HG02610 (cell line): ENCODE results near the gene PLCG1.
A peak's percentile ranks its signal among the peaks of the same experiment; 100 is the strongest.
"Not testable (repeated sequence)": the region's sequence is repeated elsewhere in the genome, so short reads cannot be mapped to it uniquely, and the experiment has no call there.

Source experiments
- ATAC-seq: cut with Tn5 transposase; IDR thresholded peaks from one replicate; pipeline ENCODE4 v1.9.1; 2021; ENCODE audit warnings: mild to moderate bottlenecking, moderate library complexity; ENCODE audit not compliant: unreplicated experiment

The PLCG1 gene

DNA sequence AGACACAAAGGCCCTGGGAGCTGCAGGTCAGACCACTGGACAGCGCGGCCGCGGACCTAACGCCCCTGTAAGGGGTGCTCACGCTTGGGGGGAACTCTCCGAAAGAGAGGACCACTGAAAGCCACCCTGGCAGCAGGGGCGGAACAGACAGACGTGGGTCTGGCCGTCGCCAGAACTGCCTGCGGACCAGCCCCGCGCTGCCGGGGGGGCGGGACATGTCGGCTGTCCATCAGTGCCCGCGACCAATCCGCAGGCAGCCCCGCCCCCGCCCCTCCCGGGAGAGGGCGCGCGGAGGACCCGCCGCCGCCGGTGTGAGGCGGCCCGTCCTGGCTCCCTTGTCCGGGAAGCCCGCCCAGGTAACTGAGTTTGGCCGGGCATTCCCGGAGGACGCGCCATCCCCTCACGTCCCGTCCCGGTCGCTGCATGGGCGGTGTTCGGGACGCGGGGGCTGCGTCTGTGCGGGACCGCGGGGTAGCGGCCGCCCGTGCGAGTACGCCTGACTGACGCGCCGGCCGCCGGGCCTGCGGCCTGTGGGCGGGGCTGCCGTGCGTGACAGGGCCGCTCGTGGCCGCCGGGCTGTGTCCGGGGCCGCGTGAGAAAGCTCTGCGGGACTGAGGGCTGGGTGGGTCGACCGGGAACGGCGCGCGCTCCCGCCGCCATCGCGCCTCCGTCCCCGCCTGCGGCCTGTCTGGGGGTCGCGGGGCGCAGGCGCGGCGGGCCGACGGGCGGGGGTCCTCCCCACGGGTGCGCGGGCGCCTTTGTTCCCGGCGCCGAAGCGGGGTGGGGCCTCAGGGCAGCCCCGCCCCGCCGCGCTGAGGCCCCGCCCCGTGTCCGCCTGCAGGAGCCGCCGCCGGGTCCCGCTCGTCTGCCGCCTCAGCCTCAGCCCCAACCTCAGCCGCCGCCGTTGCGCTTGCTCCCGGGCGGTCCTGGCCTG is at the start of gene PLCG1:
Gene PLCG1, plus strand, starts transcription at position 864 of the 934 bp plus-strand sequence. CDS start 99 bp downstream, outside the sequence.
- peak; percentile 58 for ATAC-seq

DNA sequence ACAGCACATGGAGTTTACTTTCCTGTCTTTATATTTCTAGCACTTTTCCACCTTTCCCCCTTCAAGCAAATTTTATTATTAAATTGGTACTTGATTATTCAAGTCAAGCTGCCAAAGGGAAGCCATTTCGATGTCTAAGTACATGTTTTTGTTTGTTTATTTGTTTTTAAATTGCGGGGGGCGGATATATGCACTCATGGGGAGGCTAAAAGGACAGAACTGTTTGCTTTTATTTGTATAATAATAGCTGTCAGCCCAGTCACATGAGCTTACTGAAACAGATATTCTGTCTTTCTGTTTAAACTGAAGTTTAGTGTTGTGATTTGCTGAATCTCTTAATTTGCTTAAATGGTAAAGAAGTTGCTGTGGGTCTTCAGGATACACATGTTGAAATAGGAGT is 49.6 kb upstream of the PLCG1 start:
- ATAC-seq: no peak

DNA sequence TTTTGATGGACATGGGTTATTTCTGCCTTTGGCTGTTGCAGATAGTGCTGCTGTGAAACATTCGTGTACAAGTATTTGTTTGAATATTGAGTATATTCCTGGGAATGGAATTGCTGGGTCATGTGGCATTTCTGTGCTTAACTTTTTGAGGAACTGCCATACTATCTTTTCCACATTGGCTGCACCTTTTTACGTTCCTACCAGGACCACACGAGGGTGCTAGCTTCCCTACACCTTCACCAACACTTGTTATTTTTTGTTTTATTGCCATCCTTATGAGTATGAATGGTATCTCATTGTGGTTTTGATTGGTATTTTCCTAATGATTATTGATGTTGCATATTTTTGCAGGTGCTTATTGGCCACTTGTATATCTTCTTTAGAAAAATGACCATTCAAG is 47.8 kb upstream of the PLCG1 start:
- no peak for ATAC-seq

- no peak for ATAC-seq
Observed at GRCh38 chr20:41091927-41092326, 45.4 kb upstream of the PLCG1 start.

- no peak for ATAC-seq
Observed at GRCh38 chr20:41094353-41095055, 42.8 kb upstream of the PLCG1 start.

DNA sequence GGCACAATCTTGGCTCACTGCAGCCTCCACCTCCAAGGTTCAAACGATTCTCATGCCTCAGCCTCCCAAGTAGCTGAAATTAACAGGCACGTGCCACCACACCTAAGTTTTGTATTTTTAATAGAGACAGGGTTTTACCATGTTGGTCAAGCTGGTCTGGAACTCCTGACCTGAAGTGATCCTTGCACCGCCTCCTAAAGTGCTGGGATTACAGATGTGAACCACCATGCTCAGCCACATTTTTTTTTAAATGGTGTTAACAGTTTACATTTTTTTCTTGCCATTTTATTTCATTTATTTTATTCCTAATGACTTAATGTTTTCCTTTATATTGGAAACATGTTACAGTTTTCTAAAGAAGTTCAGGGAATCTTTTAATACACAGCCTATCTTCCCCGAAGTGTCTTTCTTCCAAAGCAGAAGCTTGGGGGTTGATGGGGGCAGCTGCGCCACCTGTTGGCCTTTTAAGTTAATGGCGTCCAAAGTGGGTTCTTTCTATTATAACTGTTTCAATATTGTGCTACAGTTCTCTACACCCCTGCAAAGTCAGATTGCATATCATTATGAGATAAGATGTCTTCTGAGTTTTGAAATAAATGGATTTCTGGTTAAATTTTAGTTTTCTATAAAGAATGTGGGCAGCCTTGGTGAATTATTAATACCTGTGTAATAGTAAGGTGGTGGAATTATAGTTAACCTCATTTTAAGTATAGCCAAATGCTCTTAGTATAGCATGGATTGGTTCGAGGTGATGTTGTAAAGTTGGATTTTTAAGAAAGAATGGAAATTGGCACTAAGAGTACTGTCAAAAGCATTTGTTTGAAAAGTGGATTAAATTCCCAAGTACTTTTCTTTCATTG is 42.0 kb upstream of the PLCG1 start:
- no peak for ATAC-seq

- ATAC-seq: no peak
Observed at GRCh38 chr20:41098703-41099250, 38.6 kb upstream of the PLCG1 start.

DNA sequence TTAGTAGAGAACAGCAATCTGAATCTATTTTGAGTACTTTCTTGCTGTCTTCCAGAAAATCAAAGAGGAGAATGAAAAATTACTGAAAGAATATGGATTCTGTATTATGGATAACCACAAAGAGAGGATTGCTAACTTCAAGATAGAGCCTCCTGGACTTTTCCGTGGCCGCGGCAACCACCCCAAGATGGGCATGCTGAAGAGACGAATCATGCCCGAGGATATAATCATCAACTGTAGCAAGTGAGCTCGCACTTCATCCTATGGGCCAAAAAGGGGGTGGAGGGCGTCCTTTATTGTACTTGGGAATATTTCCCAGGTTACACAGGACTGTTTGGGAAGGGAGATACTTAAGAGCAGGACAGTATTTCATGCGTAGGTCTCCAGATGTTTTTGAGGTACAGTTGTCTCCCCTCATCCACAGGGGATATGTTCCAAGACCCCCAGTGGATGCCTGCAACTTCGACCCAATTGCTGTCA is 37.3 kb upstream of the PLCG1 start:
- ATAC-seq: no peak

DNA sequence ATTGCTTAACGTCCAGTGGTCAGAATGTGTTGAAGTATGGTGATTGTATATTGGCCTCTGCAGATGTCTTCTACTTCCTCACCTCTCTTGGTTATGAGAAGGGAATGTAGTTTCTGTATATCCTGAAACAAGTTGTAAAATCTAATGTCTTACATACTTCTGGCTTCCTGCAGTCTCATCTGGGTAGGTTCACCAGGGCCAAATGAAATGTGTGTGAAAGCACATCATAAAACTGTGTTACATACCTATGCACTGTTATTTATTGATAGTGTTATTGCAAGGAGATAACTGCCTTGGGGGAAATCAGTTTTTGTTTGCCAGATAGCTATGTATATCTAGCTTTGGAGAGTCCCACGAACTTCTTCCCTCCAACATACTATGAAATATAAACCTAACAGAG is 35.7 kb upstream of the PLCG1 start:
- ATAC-seq: no peak

DNA sequence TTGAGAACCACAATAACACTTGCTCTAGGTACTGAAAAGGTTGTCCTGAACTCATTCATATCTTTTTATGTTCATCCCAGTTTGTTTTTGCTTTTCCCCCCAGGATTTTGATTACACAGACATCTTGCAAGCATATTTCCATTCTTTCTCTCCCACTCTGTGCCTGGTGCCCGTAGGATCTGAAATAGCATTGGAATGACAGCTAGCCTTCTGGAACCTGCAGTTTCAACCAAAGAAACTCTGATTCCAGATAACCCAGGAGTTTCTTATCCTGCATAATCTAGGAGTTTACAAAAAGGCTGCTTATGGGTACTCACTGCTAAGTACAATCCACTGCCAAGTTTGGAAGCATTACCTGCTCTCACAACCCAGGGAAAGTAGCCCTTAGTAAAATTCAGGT is 28.8 kb upstream of the PLCG1 start:
- no peak for ATAC-seq

- no peak for ATAC-seq
Observed at GRCh38 chr20:41110012-41110411, 27.3 kb upstream of the PLCG1 start.

GRCh38 chr20:41110930-41111577 is 26.3 kb upstream of the PLCG1 start:
- ATAC-seq: no peak

DNA sequence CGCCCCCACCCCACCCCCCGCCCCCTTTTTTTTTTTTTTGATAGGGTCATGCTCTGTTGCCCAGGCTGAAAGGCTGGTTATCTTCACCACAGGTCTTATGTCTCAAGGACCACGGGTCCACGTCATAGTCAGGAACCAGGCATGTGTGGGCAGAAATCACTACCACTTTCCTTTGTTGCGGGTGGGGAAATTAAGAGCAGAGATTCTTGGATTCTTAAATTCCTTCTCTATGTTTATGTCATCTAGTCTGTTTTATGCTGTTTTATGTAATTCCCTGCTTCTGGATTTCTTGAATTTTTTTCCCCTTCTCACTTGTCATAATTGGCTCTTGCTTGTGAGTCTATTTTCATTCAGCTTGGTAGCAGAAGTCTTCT is 25.8 kb upstream of the PLCG1 start:
- no peak for ATAC-seq

- no peak for ATAC-seq
Observed at GRCh38 chr20:41116282-41116956, 20.9 kb upstream of the PLCG1 start.

GRCh38 chr20:41118159-41118558 is 19.2 kb upstream of the PLCG1 start:
- ATAC-seq: not testable (repeated sequence)

- no peak for ATAC-seq
Observed at GRCh38 chr20:41118632-41119031, 18.7 kb upstream of the PLCG1 start.

DNA sequence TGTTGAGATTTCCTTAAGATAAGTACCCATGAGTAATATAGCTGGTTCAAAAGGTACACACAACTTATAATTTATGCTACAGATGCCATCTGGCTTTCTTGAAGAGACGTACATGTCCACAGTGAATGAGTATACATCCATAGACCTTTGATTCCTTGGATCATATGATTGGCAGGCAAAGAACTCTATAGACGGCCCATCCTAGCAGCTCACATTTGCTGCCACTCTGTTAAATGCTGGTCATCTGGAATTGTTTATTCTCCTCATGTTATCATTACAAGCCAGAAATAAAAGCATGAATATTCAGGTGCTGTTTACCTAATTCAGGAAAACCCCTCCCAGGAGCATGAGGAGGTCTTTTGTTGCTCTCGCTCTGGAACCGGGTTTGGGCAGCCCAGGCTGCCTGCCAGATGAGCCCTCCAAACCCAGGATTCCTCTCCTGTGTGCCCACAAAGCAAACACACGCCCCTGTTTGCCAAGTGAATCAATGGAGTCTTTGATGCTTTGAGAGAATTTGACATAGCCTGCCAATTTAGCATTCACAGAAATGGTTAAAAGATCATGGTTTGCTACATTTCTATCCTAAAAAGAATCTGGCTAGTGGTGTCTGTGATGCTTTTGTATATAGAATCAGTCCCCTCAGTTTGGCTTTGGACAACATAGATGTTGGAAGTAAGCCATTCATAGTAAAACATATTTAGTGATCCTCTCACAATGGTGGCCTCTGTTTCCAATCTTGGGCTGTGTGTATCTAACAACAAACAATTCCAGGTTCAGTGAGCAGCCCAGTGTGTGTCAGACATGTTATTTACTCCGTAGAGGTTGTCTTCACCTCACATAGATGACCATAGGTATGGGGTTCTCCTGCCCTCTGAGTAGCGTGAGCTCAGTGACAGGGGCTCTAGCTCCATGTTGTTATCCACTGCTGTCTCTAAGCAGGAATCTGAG is 17.5 kb upstream of the PLCG1 start:
- no peak for ATAC-seq

DNA sequence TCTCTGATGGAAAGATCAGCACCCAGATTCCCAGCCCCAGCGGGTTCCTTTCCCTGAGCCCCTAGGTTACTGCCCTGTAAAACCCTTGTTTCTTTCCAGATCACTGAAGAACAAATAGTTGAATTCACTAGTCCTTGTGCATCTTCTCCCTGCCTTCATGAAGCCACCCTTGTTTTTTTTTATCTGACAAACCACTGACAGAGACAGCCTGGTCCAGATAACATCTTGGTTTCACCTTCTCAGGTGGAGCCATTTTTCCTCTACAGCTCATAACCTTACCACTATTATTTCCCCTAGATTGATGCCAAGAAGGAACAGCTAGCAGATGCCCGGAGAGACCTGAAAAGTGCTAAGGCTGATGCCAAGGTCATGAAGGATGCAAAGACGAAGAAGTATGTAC is 15.9 kb upstream of the PLCG1 start:
- no peak for ATAC-seq

GRCh38 chr20:41123631-41124030 is 13.7 kb upstream of the PLCG1 start:
- ATAC-seq: no peak
